ENCODE data around the gene CDKAL1. TPM values are rescaled to one million over a fixed set of nuclear protein-coding genes. Genes with fewer than 3 reads are reported as not detected.

The CDKAL1 gene
- total and polyA plus RNA-seq, 2 of the 8 experiments (the other 6 are each of a cell fraction or from before 2014, with no cell fraction given): 8.4 to 24.6 TPM

- TF ChIP-seq TCF12 (IDR thresholded peaks at IDR 0.05; ENCODE audit: low read depth, low read length) (no peak), SAP30 (IDR thresholded peaks at IDR 0.05; ENCODE audit: insufficient read depth, insufficient replicate concordance, low read length) (no peak), SUZ12 (IDR thresholded peaks at IDR 0.05; ENCODE audit: low read length) (no peak), RBBP5 (IDR thresholded peaks at IDR 0.05; ENCODE audit: borderline replicate concordance, low read depth, low read length) (no peak), NRF1 (IDR thresholded peaks at IDR 0.05; ENCODE audit: low read depth, low read length) (no peak)
Measured at GRCh38 chr6:20626165-20626564, 91.9 kb downstream of the CDKAL1 start (continued).

Measured in H1 (cell line).